A549 (cell line): ENCODE results near the gene ROBO1. TPM values are rescaled to one million over a fixed set of nuclear protein-coding genes. Genes with fewer than 3 reads are reported as not detected.

Experiments used
- ATAC-seq, 2 experiments: fragments of 200-7000 bp in 1 of 2; fragments of >200 bp in 1 of 2; cut with Nextera tagmentation in 1 of 2; cut with Tn5 transposase in 1 of 2; 3 replicates each; pipeline versions ENCODE4 v1.8.0 to v1.9.1; 2018 to 2020; ENCODE audit warnings: mild to moderate bottlenecking in 1 of 2, moderate library complexity in 1 of 2
- CTCF ChIA-PET: fragments of 300-600 bp; sonication (Branson Sonifier 250); formaldehyde crosslinking; extraction: SDS; loops from one replicate; lab custom pipeline; 2021; ENCODE audit warnings: antibody characterized with exemption, inconsistent platforms; lab: Yijun Ruan, JAX
- POLR2A ChIA-PET: fragments of 350-600 bp; formaldehyde crosslinking; extraction: SDS; loops from one replicate; lab custom pipeline; 2021; ENCODE audit warnings: antibody characterized with exemption, inconsistent platforms; lab: Yijun Ruan, JAX
- DNase-seq, 2 experiments: peaks; one replicate each; pipeline versions ENCODE4 v3.0.0 to v3.0.0-alpha.2; 2011 to 2016; ENCODE audit warnings: low read depth in 1 of 2, low spot score in 1 of 2
- FAIRE-seq: peaks from 2 replicates; lab custom pipeline; 2011; peaks lifted over from hg19 to GRCh38; lab: Jason Lieb, UNC
- H3K27ac ChIP-seq, 2 experiments: fragments of >200 bp; sonication (Bioruptor Twin); formaldehyde crosslinking; 3 replicates each; pipeline ENCODE4 v1.5.1; 2016 to 2017
- H3K4me1 ChIP-seq: fragments of >200 bp; sonication (Bioruptor Twin); formaldehyde crosslinking; 3 replicates; pipeline ENCODE4 v1.6.1; 2016
- H3K4me2 ChIP-seq: fragments of >200 bp; sonication (Bioruptor Twin); formaldehyde crosslinking; 3 replicates; pipeline ENCODE4 v1.6.1; 2016
- H3K4me3 ChIP-seq: fragments of >200 bp; sonication (Bioruptor Twin); formaldehyde crosslinking; 3 replicates; pipeline ENCODE4 v1.5.1; 2016
- H3K9me3 ChIP-seq: fragments of >200 bp; sonication (Bioruptor Twin); formaldehyde crosslinking; 3 replicates; pipeline ENCODE4 v1.6.1; 2016
- CBX2 ChIP-seq: fragments of 200-600 bp; sonication (generic); IDR thresholded peaks from 2 replicates; pipeline ENCODE4 v1.6.1; 2016; ENCODE audit warnings: low read depth, mild to moderate bottlenecking, borderline replicate concordance
- CBX8 ChIP-seq: fragments of 200-600 bp; sonication (generic); IDR thresholded peaks from 2 replicates; pipeline ENCODE4 v1.6.1; 2016
- CEBPB ChIP-seq, 2 experiments: fragments of >200 bp in 1 of 2; sonication (Bioruptor Twin) in 1 of 2; formaldehyde crosslinking in 1 of 2; IDR thresholded peaks; 2 replicates each; pipeline ENCODE4 v1.6.1; 2012 to 2016
- CHD4 ChIP-seq: fragments of 200-600 bp; sonication (generic); IDR thresholded peaks from 2 replicates; pipeline ENCODE4 v1.6.1; 2016; ENCODE audit warnings: antibody characterized with exemption, mild to moderate bottlenecking, borderline replicate concordance
- EHF ChIP-seq: fragments of 250-450 bp; sonication (Bioruptor Pico); IDR thresholded peaks from 2 replicates; pipeline ENCODE4 v1.5.0; 2020; ENCODE audit warnings: mild to moderate bottlenecking
- FOSB ChIP-seq: fragments of 250-450 bp; sonication (Bioruptor Pico); IDR thresholded peaks from 2 replicates; pipeline ENCODE4 v1.5.0; 2020; ENCODE audit warnings: mild to moderate bottlenecking, moderate library complexity
- HOXA7 ChIP-seq: fragments of 250-450 bp; sonication (Bioruptor Pico); IDR thresholded peaks from 2 replicates; pipeline ENCODE4 v1.5.0; 2020; ENCODE audit warnings: mild to moderate bottlenecking, moderate library complexity
- HOXB5 ChIP-seq: fragments of 250-450 bp; sonication (Bioruptor Pico); IDR thresholded peaks from 2 replicates; pipeline ENCODE4 v1.5.0; 2020; ENCODE audit warnings: mild to moderate bottlenecking, moderate library complexity
- KDM1A ChIP-seq: fragments of 200-600 bp; sonication (generic); IDR thresholded peaks from 2 replicates; pipeline ENCODE4 v1.6.1; 2016; ENCODE audit warnings: low read depth, mild to moderate bottlenecking
- MAZ ChIP-seq: fragments of 150-350 bp; IDR thresholded peaks from 2 replicates; pipeline ENCODE4 v1.6.1; 2014; ENCODE audit warnings: antibody characterized with exemption, low read depth, low read length, borderline replicate concordance
- NPAS2 ChIP-seq: fragments of 250-450 bp; sonication (Bioruptor Pico); IDR thresholded peaks from 2 replicates; pipeline ENCODE4 v1.8.0; 2022; ENCODE audit warnings: mild to moderate bottlenecking, moderate library complexity, borderline replicate concordance
- NR3C1 ChIP-seq: fragments of >200 bp; sonication (Bioruptor Twin); formaldehyde crosslinking; IDR thresholded peaks from 3 replicates; pipeline ENCODE4 v1.6.1; 2017
- POLR2A ChIP-seq: IDR thresholded peaks from 2 replicates; pipeline ENCODE4 v1.6.1; 2012; ENCODE audit warnings: mild to moderate bottlenecking, low read length
- RAD21 ChIP-seq, 2 experiments: fragments of >200 bp in 1 of 2; sonication (Bioruptor Twin) in 1 of 2; formaldehyde crosslinking in 1 of 2; IDR thresholded peaks in 1 of 2; conservative IDR thresholded peaks in 1 of 2; 2 replicates in 1 of 2; 3 replicates in 1 of 2; pipeline ENCODE4 v1.6.1; 2012 to 2018; ENCODE audit warnings: inconsistent platforms in 1 of 2
- RCOR1 ChIP-seq: fragments of 150-350 bp; IDR thresholded peaks from 2 replicates; pipeline ENCODE4 v1.6.1; 2014; ENCODE audit warnings: antibody characterized with exemption, low read length, low read depth
- SREBF2 ChIP-seq: fragments of 450-650 bp; IDR thresholded peaks from 2 replicates; pipeline ENCODE4 v1.6.1; 2014; ENCODE audit warnings: mild to moderate bottlenecking, moderate library complexity
- TFCP2L1 ChIP-seq: fragments of 250-450 bp; sonication (Bioruptor Pico); IDR thresholded peaks from 2 replicates; pipeline ENCODE4 v1.5.0; 2021; ENCODE audit warnings: mild to moderate bottlenecking
- ZC3H11A ChIP-seq: fragments of 450-650 bp; IDR thresholded peaks from 2 replicates; pipeline ENCODE4 v1.6.1; 2014; ENCODE audit warnings: antibody characterized with exemption, mild to moderate bottlenecking
- ZSCAN20 ChIP-seq: fragments of 250-450 bp; sonication (Bioruptor Pico); IDR thresholded peaks from 2 replicates; pipeline ENCODE4 v1.8.0; 2022; ENCODE audit warnings: mild to moderate bottlenecking, moderate library complexity
- WGBS: methylation state at CpG from one replicate; pipeline ENCODE4 v1.1.6; 2017; ENCODE audit errors: missing lambda C conversion rate; 5-methylcytosine and 5-hydroxymethylcytosine counted together
- polyA plus RNA-seq, 4 experiments: library from polyadenylated mRNA; depleted of rRNA in 3 of 4; stranded (reverse); fragments of >200 nt; fragmentation: RNase III in 1 of 4; extraction: RNeasy Plus Mini Kit Qiagen cat#74134 plus additional on column Dnase treatment in 1 of 4; gene quantifications; 2 replicates in 3 of 4; 3 replicates in 1 of 4; pipeline ENCODE4 v1.2.3, GENCODE V29; 2011 to 2017
- TF ChIP-seq, protein P1 (sequence below): fragments of 200-600 bp; sonication (generic); IDR thresholded peaks from 2 replicates; pipeline ENCODE4 v1.6.1; 2016; ENCODE audit warnings: antibody characterized with exemption, mild to moderate bottlenecking, moderate library complexity
- TF ChIP-seq, protein P2 (sequence below): fragments of >200 bp; sonication (Bioruptor Twin); formaldehyde crosslinking; IDR thresholded peaks from 2 replicates; pipeline ENCODE4 v1.6.1; 2016
- TF ChIP-seq, protein P3 (sequence below): fragments of 250-450 bp; sonication (Bioruptor Pico); IDR thresholded peaks from 2 replicates; pipeline ENCODE4 v1.5.0; 2020; ENCODE audit warnings: low read depth, mild to moderate bottlenecking, moderate library complexity
- TF ChIP-seq, protein P4 (sequence below): fragments of 250-450 bp; sonication (Bioruptor Pico); IDR thresholded peaks from 2 replicates; pipeline ENCODE4 v1.5.0; 2021; ENCODE audit warnings: mild to moderate bottlenecking, moderate library complexity, borderline replicate concordance
- TF ChIP-seq, protein P5 (sequence below): IDR thresholded peaks from 2 replicates; pipeline ENCODE4 v1.6.1; 2012; ENCODE audit warnings: low read depth, borderline replicate concordance
- TF ChIP-seq, protein P6 (sequence below): fragments of 150-350 bp; IDR thresholded peaks from 2 replicates; pipeline ENCODE4 v1.6.1; 2014; ENCODE audit warnings: low read depth, mild to moderate bottlenecking, low read length
- TF ChIP-seq, protein P7 (sequence below): fragments of >200 bp; sonication (Bioruptor Twin); formaldehyde crosslinking; IDR thresholded peaks from 3 replicates; pipeline ENCODE4 v1.6.1; 2016
- TF ChIP-seq, protein P8 (sequence below): fragments of >200 bp; sonication (Bioruptor Twin); formaldehyde crosslinking; IDR thresholded peaks from 3 replicates; pipeline ENCODE4 v1.5.1; 2016

ROBO1 gene
- polyA plus RNA-seq, 2 of the 4 experiments (the other 2 are of a cell fraction): 25.3 to 35.6 TPM

DNA sequence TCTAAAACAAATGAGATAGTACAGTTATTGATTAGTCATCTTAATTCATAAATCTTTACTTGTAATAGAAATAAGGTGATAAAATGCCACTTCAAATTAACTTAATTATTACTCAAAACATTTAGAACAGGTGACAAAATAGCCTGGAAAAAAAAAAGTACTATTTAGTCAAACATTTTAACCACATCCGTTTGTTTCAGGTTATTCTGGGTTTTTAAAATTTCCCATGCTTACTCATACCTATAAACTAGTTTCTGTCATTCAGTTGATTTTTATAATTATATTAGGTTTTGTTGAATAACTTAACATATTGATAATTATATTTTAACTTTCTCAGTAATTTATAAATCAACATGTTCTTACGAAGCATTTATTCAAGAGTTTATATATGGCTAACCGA is 483.0 kb downstream of the ROBO1 start:
- POLR2A ChIA-PET: no interaction called here
- FAIRE-seq (no peak), ATAC-seq (no peak)

DNA sequence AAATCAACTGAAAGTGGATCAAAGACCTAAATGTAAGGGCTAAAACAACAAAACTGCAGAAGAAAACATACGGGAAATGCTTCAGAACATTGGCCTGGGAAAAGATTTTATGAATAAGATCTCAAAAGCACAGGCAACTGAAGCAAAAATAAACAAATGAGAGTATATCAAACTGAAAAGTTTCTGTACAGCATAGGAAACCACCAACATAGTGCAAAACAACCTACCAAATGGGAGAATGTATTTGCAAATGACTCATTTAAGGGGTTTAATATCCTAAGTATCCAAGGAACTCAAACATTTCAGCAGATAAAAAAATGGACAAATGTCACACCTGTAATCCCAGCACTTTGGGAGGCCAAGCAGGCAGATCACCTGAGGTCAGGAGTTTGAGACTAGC is 489.1 kb downstream of the ROBO1 start:
- POLR2A ChIA-PET: no interaction called here
- no peak overlapping the region for H3K4me2 ChIP-seq
- CTCF ChIA-PET: no interaction called here
- TF ChIP-seq, protein P1, sequence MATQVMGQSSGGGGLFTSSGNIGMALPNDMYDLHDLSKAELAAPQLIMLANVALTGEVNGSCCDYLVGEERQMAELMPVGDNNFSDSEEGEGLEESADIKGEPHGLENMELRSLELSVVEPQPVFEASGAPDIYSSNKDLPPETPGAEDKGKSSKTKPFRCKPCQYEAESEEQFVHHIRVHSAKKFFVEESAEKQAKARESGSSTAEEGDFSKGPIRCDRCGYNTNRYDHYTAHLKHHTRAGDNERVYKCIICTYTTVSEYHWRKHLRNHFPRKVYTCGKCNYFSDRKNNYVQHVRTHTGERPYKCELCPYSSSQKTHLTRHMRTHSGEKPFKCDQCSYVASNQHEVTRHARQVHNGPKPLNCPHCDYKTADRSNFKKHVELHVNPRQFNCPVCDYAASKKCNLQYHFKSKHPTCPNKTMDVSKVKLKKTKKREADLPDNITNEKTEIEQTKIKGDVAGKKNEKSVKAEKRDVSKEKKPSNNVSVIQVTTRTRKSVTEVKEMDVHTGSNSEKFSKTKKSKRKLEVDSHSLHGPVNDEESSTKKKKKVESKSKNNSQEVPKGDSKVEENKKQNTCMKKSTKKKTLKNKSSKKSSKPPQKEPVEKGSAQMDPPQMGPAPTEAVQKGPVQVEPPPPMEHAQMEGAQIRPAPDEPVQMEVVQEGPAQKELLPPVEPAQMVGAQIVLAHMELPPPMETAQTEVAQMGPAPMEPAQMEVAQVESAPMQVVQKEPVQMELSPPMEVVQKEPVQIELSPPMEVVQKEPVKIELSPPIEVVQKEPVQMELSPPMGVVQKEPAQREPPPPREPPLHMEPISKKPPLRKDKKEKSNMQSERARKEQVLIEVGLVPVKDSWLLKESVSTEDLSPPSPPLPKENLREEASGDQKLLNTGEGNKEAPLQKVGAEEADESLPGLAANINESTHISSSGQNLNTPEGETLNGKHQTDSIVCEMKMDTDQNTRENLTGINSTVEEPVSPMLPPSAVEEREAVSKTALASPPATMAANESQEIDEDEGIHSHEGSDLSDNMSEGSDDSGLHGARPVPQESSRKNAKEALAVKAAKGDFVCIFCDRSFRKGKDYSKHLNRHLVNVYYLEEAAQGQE: no peak
- TF ChIP-seq CEBPB (IDR thresholded peaks at IDR 0.05) (no peak), KDM1A (no peak), NPAS2 (no peak), CHD4 (no peak), HOXB5 (CRISPR knock-in tag) (no peak), TFCP2L1 (CRISPR knock-in tag) (no peak), HOXA7 (CRISPR knock-in tag) (no peak), EHF (CRISPR knock-in tag) (no peak)
- TF ChIP-seq, protein P2, sequence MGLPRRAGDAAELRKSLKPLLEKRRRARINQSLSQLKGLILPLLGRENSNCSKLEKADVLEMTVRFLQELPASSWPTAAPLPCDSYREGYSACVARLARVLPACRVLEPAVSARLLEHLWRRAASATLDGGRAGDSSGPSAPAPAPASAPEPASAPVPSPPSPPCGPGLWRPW: no peak
- TF ChIP-seq, protein P3, sequence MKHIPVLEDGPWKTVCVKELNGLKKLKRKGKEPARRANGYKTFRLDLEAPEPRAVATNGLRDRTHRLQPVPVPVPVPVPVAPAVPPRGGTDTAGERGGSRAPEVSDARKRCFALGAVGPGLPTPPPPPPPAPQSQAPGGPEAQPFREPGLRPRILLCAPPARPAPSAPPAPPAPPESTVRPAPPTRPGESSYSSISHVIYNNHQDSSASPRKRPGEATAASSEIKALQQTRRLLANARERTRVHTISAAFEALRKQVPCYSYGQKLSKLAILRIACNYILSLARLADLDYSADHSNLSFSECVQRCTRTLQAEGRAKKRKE (CRISPR knock-in tag): no peak
- TF ChIP-seq, protein P4, sequence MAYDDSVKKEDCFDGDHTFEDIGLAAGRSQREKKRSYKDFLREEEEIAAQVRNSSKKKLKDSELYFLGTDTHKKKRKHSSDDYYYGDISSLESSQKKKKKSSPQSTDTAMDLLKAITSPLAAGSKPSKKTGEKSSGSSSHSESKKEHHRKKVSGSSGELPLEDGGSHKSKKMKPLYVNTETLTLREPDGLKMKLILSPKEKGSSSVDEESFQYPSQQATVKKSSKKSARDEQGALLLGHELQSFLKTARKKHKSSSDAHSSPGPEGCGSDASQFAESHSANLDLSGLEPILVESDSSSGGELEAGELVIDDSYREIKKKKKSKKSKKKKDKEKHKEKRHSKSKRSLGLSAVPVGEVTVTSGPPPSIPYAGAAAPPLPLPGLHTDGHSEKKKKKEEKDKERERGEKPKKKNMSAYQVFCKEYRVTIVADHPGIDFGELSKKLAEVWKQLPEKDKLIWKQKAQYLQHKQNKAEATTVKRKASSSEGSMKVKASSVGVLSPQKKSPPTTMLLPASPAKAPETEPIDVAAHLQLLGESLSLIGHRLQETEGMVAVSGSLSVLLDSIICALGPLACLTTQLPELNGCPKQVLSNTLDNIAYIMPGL (CRISPR knock-in tag): no peak

More for the DNA sequence above, 483.0 kb downstream of the ROBO1 start:
- WGBS: 44% methylated on average over 3 of the region's 3 CpGs
- DNase-seq: no peak
- Histone ChIP-seq H3K4me2 (no peak overlapping the region), H3K9me3 (no peaks in the 10 kb centered on the region)
- CTCF ChIA-PET: no interaction called here
- TF ChIP-seq MAZ (no peak), ZSCAN20 (CRISPR knock-in tag) (no peak), CBX8 (no peak), TFCP2L1 (CRISPR knock-in tag) (no peak), SREBF2 (no peak), FOSB (no peak), ZC3H11A (no peak), POLR2A (no peak), RAD21 (conservative IDR thresholded peaks at IDR 0.05 in 1 of 2, IDR thresholded peaks at IDR 0.05 in 1 of 2) (no peak), NPAS2 (no peak), NR3C1 (no peak), RCOR1 (no peak), CEBPB (IDR thresholded peaks at IDR 0.05) (no peak), EHF (CRISPR knock-in tag) (no peak), CBX2 (no peak)
- TF ChIP-seq, protein P5, sequence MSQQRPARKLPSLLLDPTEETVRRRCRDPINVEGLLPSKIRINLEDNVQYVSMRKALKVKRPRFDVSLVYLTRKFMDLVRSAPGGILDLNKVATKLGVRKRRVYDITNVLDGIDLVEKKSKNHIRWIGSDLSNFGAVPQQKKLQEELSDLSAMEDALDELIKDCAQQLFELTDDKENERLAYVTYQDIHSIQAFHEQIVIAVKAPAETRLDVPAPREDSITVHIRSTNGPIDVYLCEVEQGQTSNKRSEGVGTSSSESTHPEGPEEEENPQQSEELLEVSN: no peak
- TF ChIP-seq, protein P6, sequence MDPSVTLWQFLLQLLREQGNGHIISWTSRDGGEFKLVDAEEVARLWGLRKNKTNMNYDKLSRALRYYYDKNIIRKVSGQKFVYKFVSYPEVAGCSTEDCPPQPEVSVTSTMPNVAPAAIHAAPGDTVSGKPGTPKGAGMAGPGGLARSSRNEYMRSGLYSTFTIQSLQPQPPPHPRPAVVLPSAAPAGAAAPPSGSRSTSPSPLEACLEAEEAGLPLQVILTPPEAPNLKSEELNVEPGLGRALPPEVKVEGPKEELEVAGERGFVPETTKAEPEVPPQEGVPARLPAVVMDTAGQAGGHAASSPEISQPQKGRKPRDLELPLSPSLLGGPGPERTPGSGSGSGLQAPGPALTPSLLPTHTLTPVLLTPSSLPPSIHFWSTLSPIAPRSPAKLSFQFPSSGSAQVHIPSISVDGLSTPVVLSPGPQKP: no peak
- TF ChIP-seq, protein P7, sequence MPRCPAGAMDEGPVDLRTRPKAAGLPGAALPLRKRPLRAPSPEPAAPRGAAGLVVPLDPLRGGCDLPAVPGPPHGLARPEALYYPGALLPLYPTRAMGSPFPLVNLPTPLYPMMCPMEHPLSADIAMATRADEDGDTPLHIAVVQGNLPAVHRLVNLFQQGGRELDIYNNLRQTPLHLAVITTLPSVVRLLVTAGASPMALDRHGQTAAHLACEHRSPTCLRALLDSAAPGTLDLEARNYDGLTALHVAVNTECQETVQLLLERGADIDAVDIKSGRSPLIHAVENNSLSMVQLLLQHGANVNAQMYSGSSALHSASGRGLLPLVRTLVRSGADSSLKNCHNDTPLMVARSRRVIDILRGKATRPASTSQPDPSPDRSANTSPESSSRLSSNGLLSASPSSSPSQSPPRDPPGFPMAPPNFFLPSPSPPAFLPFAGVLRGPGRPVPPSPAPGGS: no peak
- TF ChIP-seq, protein P8, sequence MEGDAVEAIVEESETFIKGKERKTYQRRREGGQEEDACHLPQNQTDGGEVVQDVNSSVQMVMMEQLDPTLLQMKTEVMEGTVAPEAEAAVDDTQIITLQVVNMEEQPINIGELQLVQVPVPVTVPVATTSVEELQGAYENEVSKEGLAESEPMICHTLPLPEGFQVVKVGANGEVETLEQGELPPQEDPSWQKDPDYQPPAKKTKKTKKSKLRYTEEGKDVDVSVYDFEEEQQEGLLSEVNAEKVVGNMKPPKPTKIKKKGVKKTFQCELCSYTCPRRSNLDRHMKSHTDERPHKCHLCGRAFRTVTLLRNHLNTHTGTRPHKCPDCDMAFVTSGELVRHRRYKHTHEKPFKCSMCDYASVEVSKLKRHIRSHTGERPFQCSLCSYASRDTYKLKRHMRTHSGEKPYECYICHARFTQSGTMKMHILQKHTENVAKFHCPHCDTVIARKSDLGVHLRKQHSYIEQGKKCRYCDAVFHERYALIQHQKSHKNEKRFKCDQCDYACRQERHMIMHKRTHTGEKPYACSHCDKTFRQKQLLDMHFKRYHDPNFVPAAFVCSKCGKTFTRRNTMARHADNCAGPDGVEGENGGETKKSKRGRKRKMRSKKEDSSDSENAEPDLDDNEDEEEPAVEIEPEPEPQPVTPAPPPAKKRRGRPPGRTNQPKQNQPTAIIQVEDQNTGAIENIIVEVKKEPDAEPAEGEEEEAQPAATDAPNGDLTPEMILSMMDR: no peak
- TF ChIP-seq, all 56 proteins: peak for 0
- no peak overlapping the region for H3K4me3 ChIP-seq
- no peak overlapping the region for H3K27ac ChIP-seq
- H3K4me1 ChIP-seq: no peaks in the 10 kb centered on the region

More for the DNA sequence above, 489.1 kb downstream of the ROBO1 start:
- no peak overlapping the region for H3K4me3 ChIP-seq
- FAIRE-seq: no peak
- H3K4me1 ChIP-seq: no peaks in the 10 kb centered on the region
- ATAC-seq: no peak
- WGBS: 0% methylated on average over 1 of the region's 1 CpG
- no peak for DNase-seq
- H3K27ac ChIP-seq: no peak overlapping the region
- H3K9me3 ChIP-seq: no peaks in the 10 kb centered on the region
